ENCODE results near the gene UQCRH. TPM values are rescaled to one million over a fixed set of nuclear protein-coding genes. Genes with fewer than 3 reads are reported as not detected.

UQCRH gene
- total RNA-seq = 255 TPM
- long read RNA-seq, transcript UQCRH-201 (4 exons, 604 nt) = major isoform, 13 of 23 reads
- long read RNA-seq, partial matches to known transcripts = 1 of 23 reads
- long read RNA-seq, other reads (novel, unspliced or antisense) = 4 of 23 reads

GRCh38 chr1:46303038-46303871 lies at the start of gene UQCRH, which contains the start of gene LRRC41:
Gene UQCRH (plus strand): TSS chr1:46303698. CDS start chr1:46303767, 69 bp downstream.
Gene LRRC41 (minus strand): TSS chr1:46303616. CDS start chr1:46303322, 294 bp downstream.
- peak; percentile 98 for DNase-seq (ENCODE audit: low spot score)

- no peak for DNase-seq (ENCODE audit: low spot score)
Observed at GRCh38 chr1:46254668-46255067, 48.8 kb upstream of the UQCRH start.

- no peak for DNase-seq (ENCODE audit: low spot score)
Observed at GRCh38 chr1:46256523-46256922, 47.0 kb upstream of the UQCRH start.

- DNase-seq (ENCODE audit: low spot score) = no peak
Observed at GRCh38 chr1:46262508-46262907, 41.0 kb upstream of the UQCRH start.

- DNase-seq (ENCODE audit: low spot score) = no peak
Observed at GRCh38 chr1:46263146-46263545, 40.4 kb upstream of the UQCRH start.

GRCh38 chr1:46268578-46268977 lies 34.9 kb upstream of the UQCRH start:
- DNase-seq (ENCODE audit: low spot score) = no peak

- no peak for DNase-seq (ENCODE audit: low spot score)
Observed at GRCh38 chr1:46274225-46275029, 29.1 kb upstream of the UQCRH start.

- no peak for DNase-seq (ENCODE audit: low spot score)
Observed at GRCh38 chr1:46275030-46275337, 28.5 kb upstream of the UQCRH start.

GRCh38 chr1:46277658-46278373 lies 25.7 kb upstream of the UQCRH start:
- no peak for DNase-seq (ENCODE audit: low spot score)

- DNase-seq (ENCODE audit: low spot score) = no peak
Observed at GRCh38 chr1:46278807-46279206, 24.7 kb upstream of the UQCRH start.

GRCh38 chr1:46280092-46280491 lies 23.4 kb upstream of the UQCRH start:
- DNase-seq (ENCODE audit: low spot score) = no peak

- no peak for DNase-seq (ENCODE audit: low spot score)
Observed at GRCh38 chr1:46281021-46281420, 22.5 kb upstream of the UQCRH start.

- DNase-seq (ENCODE audit: low spot score) = no peak
Observed at GRCh38 chr1:46284058-46284457, 19.4 kb upstream of the UQCRH start.

- DNase-seq (ENCODE audit: low spot score) = no peak
Observed at GRCh38 chr1:46284597-46285564, 18.6 kb upstream of the UQCRH start.

- DNase-seq (ENCODE audit: low spot score) = peak; percentile 78
Observed at GRCh38 chr1:46285730-46286477, 17.6 kb upstream of the UQCRH start.

GRCh38 chr1:46288485-46289133 lies 14.9 kb upstream of the UQCRH start:
- DNase-seq (ENCODE audit: low spot score) = no peak

- no peak for DNase-seq (ENCODE audit: low spot score)
Observed at GRCh38 chr1:46289134-46289494, 14.4 kb upstream of the UQCRH start.

GRCh38 chr1:46289976-46290375 lies 13.5 kb upstream of the UQCRH start:
- no peak for DNase-seq (ENCODE audit: low spot score)

GRCh38 chr1:46295306-46295705 lies 8.2 kb upstream of the UQCRH start:
- peak; percentile 4 for DNase-seq (ENCODE audit: low spot score)
